Measurements from ENCODE around the gene CYP2R1.

The CYP2R1 gene

DNA sequence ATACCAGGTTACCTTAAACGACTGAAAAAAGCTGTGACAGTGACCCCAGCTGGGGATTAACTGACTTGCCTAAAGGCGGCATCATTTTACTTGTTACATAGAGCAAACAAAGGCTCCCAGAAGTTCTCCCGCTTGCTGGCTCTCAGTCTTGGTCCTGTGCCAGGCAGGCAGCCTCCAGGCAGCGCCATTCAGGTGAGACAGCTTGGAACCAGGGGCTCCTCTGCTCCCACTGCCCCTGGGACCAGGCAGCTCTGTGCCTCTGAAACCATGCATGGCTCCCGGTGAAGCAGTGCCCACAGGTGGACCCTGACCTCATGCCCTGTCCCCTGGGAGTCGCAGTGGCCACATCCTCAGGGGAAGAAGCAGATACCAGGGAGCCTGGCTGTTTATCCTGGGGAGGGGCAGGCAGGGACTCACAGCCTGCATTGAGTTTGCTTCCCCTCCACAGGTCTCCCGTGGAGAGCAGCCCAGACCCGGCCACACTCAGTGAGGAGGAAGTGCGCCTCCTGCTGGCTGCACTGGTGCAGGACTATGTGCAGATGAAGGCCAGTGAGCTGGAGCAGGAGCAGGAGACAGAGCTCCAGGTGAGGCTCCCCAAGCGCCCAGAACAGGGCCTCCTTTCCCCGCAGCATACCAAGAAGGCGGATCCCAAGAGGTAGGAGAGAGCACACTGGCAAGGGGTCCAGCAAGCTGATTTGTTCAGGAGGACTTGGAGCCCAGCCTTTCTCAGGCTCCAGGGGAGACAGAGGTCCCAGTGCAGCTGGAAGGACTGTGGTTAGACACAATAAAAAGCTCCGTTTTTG, 15.6 kb upstream of the CYP2R1 start:
- H3K36me3 ChIP-seq (ENCODE audit: control insufficient read depth, insufficient read depth, low read length): no peaks in the 10 kb centered on the region
- H3K9ac ChIP-seq (ENCODE audit: low read length): no peak overlapping the region
- no peak overlapping the region for H3K27ac ChIP-seq (ENCODE audit: low read depth, low read length)
- no peaks in the 10 kb centered on the region for H3K9me3 ChIP-seq (ENCODE audit: control insufficient read depth, insufficient read depth, low read depth, low read length)
- 0 out of 2 replicates have a peak overlapping the region, but pooled peaks have one; percentile 6 for H3K4me3 ChIP-seq (ENCODE audit: low read depth, low read length)
- H3K27me3 ChIP-seq (ENCODE audit: control insufficient read depth, insufficient read depth, low read length): no peaks in the 10 kb centered on the region
- H3K4me1 ChIP-seq (ENCODE audit: control insufficient read depth, insufficient read depth, low read length): peaks cover 3% of the 10 kb centered on the region

DNA sequence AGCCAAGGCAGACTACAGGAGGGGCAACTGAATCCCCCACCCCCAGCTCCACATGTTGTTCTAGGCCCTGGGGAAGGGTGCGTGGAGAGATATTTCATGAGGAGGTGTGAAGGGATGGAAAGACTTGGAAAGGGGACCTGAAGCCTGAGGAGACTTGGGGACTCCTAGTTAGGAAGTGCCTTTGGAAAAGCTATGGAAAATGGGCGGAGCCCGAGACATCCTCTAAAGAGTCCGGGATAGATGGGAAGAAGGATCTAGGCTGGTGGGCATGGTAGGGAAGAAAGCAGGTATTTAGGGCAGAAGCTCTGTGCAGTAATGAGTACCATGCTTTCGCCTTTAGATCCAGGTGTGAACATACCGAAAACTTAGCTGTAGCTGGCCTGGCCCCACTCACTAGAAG, 15.0 kb upstream of the CYP2R1 start:
- peaks cover 3% of the 10 kb centered on the region for H3K4me1 ChIP-seq (ENCODE audit: control insufficient read depth, insufficient read depth, low read length)
- H3K9ac ChIP-seq (ENCODE audit: low read length): no peak overlapping the region
- no peaks in the 10 kb centered on the region for H3K27me3 ChIP-seq (ENCODE audit: control insufficient read depth, insufficient read depth, low read length)
- no peak overlapping the region for H3K4me3 ChIP-seq (ENCODE audit: low read depth, low read length)
- no peaks in the 10 kb centered on the region for H3K36me3 ChIP-seq (ENCODE audit: control insufficient read depth, insufficient read depth, low read length)
- no peaks in the 10 kb centered on the region for H3K9me3 ChIP-seq (ENCODE audit: control insufficient read depth, insufficient read depth, low read depth, low read length)
- no peak overlapping the region for H3K27ac ChIP-seq (ENCODE audit: low read depth, low read length)

DNA sequence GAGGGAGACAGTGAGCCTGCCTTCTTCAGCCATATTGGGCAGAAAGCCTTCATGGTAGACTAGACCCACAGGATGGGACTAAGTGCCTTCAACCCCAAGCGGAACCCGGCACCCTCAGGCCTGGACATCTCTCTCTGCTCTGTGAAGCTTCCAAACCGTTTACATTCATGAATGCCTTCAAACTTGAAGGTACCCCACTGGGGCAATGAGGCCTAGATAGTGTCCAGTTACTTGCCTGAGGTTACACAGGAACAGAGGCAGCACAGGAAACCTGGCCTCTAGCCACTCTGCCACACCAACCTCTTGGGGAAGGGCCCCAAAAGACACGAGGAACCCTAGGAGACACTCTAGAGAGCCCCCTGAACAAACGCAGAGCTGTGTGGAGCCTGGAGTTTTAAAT, 14.5 kb upstream of the CYP2R1 start:
- H3K4me1 ChIP-seq (ENCODE audit: control insufficient read depth, insufficient read depth, low read length): peaks cover 3% of the 10 kb centered on the region
- no peak overlapping the region for H3K27ac ChIP-seq (ENCODE audit: low read depth, low read length)
- H3K27me3 ChIP-seq (ENCODE audit: control insufficient read depth, insufficient read depth, low read length): no peaks in the 10 kb centered on the region
- no peak overlapping the region for H3K9ac ChIP-seq (ENCODE audit: low read length)
- H3K36me3 ChIP-seq (ENCODE audit: control insufficient read depth, insufficient read depth, low read length): no peaks in the 10 kb centered on the region
- H3K4me3 ChIP-seq (ENCODE audit: low read depth, low read length): no peak overlapping the region
- no peaks in the 10 kb centered on the region for H3K9me3 ChIP-seq (ENCODE audit: control insufficient read depth, insufficient read depth, low read depth, low read length)

DNA sequence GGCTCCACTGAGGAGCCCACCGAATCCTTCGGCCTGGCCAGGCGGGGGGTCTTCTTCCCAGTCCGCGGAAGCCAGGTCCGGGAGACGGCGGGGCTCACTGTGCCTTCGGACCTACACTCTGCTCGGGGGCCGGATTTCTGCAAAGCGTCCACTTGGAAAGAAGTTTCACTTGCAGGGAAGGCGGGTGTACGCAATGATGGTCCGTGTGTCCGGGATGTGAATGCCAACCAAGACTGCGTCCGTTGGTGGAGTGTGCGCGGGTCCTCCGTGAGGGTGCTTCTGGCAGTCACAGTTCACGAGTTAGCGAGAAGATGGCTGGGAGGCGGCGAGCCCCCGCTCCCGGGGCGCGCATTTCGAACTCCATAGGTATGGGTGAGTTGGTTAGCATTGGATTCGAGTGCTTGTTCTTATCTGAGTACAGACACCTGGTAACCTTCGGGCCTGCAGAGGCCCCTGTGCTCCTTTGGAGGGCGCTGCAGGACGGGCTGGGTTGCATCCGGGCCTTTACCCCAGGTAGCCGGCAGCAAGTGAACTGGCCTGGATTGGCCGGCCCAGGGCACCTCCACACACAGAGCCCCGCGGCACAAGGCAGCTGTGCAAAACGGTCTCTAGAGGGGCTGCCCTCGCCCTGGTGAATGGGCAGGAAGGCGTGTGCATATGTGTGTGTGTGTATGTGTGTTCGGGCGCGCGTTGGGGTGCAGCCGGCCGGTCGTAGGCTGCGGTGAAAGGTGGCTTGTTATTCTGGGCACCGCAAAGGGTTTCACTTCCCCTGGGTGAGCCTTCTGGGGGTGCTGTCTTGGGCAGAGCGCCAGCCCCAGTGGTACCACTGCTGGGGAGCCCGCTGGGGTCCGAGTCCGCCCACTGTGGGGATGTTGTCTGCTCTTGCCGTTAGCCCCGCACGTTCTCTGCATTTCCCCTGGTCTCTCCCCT, 13.3 kb upstream of the CYP2R1 start:
- Histone ChIP-seq H3K4me1 (ENCODE audit: control insufficient read depth, insufficient read depth, low read length) (peaks cover 3% of the 10 kb centered on the region), H3K9me3 (ENCODE audit: control insufficient read depth, insufficient read depth, low read depth, low read length) (no peaks in the 10 kb centered on the region), H3K27me3 (ENCODE audit: control insufficient read depth, insufficient read depth, low read length) (no peaks in the 10 kb centered on the region), H3K27ac (ENCODE audit: low read depth, low read length) (no peak overlapping the region), H3K9ac (ENCODE audit: low read length) (no peak overlapping the region), H3K4me3 (ENCODE audit: low read depth, low read length) (peak overlapping the region; percentile 75), H3K36me3 (ENCODE audit: control insufficient read depth, insufficient read depth, low read length) (no peaks in the 10 kb centered on the region)

DNA sequence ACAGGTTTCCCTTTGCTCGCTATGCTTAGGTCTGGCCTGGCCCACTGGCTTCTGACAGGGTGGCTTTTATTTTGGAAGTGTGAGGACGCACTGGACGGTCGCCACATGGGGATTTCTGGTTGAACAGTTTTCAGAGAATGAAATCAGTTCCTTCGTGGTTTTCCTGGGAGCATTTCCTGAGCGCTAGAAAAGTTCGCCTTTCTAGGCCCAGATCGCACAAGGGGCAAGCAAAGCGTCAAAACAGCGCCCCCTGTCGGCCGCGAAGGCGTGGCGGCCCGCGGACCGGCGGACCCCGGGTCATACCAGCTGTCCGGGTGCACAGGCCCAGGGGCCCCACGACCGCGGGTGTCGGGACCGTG, 12.7 kb upstream of the CYP2R1 start:
- Histone ChIP-seq H3K4me3 (ENCODE audit: low read depth, low read length) (peak overlapping the region; percentile 75), H3K27me3 (ENCODE audit: control insufficient read depth, insufficient read depth, low read length) (no peaks in the 10 kb centered on the region), H3K36me3 (ENCODE audit: control insufficient read depth, insufficient read depth, low read length) (no peaks in the 10 kb centered on the region), H3K4me1 (ENCODE audit: control insufficient read depth, insufficient read depth, low read length) (peaks cover 3% of the 10 kb centered on the region), H3K27ac (ENCODE audit: low read depth, low read length) (no peak overlapping the region), H3K9ac (ENCODE audit: low read length) (no peak overlapping the region), H3K9me3 (ENCODE audit: control insufficient read depth, insufficient read depth, low read depth, low read length) (no peaks in the 10 kb centered on the region)

DNA sequence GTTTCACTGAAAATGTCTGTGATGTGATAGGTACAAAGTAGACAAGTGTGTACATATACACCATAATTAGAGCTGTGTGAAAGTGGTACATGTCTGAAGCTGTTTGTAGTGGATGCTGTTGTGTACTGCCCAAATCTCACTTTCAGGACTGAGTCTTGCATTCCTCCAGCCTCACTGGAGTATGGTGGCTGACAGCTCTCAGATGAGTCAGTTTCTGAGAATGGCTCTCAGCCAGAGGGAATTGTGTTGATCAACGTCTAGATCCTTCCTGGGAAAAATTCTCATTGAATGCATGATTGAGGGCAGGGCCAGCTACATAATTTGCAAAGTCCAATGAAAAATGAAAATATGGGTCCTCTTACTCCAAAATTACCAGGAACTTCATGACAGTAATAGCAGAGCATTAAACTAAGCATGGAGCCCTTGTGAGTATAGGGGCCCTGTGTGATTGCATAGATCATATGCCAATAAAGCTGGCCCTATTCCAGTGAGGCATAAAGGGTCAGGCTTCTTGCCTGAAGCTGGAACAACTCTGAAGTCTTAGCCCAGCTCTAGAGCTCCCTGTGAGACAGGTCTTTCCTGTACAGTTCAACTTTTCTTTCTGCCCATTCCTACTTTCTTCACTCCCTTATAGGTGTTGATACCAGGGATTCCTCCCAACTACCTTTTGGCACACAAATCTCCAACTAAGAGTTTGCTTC, 10.8 kb upstream of the CYP2R1 start:
- no peak overlapping the region for H3K4me3 ChIP-seq (ENCODE audit: low read depth, low read length)

DNA sequence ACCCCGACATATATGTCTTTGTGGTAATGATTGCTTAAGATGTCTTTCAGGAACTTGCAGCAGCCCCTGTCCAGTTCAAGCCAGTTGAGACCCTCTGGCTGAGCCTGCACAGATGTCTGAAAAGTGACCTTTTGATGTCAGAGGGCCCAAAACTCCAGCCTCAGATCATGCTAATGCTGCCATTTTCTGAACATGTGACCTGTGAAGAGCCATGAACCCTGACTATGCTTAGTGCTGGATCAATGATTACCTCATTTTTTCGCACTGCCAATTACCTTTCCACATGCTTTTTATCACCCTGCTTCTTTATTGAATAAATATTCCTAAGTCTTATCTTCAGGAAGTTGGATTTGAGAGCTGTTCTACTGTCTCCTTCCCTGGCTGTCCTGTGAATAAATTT, 6.9 kb upstream of the CYP2R1 start:
- Histone ChIP-seq H3K4me1 (ENCODE audit: control insufficient read depth, insufficient read depth, low read length) (no peaks in the 10 kb centered on the region), H3K4me3 (ENCODE audit: low read depth, low read length) (no peak overlapping the region)

More for the DNA sequence above, 10.8 kb upstream of the CYP2R1 start:
- H3K4me1 ChIP-seq (ENCODE audit: control insufficient read depth, insufficient read depth, low read length): peaks cover 3% of the 10 kb centered on the region
- H3K27me3 ChIP-seq (ENCODE audit: control insufficient read depth, insufficient read depth, low read length): no peaks in the 10 kb centered on the region
- no peak overlapping the region for H3K27ac ChIP-seq (ENCODE audit: low read depth, low read length)
- H3K9ac ChIP-seq (ENCODE audit: low read length): no peak overlapping the region
- H3K36me3 ChIP-seq (ENCODE audit: control insufficient read depth, insufficient read depth, low read length): no peaks in the 10 kb centered on the region
- H3K9me3 ChIP-seq (ENCODE audit: control insufficient read depth, insufficient read depth, low read depth, low read length): no peaks in the 10 kb centered on the region

DNA sequence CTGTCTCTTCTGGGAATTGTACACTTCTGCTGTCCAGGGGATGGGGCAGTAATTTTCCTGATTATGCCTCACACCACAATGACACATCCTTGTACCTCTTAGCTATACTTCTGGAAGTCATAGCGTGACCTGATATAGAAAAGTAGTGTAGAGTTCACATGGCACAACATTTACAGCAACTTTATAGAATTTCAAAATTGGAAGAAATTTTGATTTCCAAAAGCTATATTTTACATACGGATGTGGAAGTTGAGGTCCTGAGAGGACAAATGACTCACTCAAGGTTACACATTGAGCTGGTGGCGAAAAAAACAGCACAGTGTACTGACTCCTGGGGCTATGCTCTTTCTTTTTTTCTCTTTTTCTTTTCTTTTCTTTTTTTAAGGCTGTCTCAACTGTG, 6.3 kb upstream of the CYP2R1 start:
- H3K27me3 ChIP-seq (ENCODE audit: control insufficient read depth, insufficient read depth, low read length): no peaks in the 10 kb centered on the region
- no peak overlapping the region for H3K27ac ChIP-seq (ENCODE audit: low read depth, low read length)
- no peak overlapping the region for H3K4me3 ChIP-seq (ENCODE audit: low read depth, low read length)
- no peaks in the 10 kb centered on the region for H3K4me1 ChIP-seq (ENCODE audit: control insufficient read depth, insufficient read depth, low read length)
- no peak overlapping the region for H3K9ac ChIP-seq (ENCODE audit: low read length)
- no peaks in the 10 kb centered on the region for H3K36me3 ChIP-seq (ENCODE audit: control insufficient read depth, insufficient read depth, low read length)
- no peaks in the 10 kb centered on the region; the same call in 1 of the 2 replicates for H3K9me3 ChIP-seq (ENCODE audit: control insufficient read depth, insufficient read depth, low read depth, low read length)

More for the DNA sequence above, 6.9 kb upstream of the CYP2R1 start:
- Histone ChIP-seq H3K27me3 (ENCODE audit: control insufficient read depth, insufficient read depth, low read length) (no peaks in the 10 kb centered on the region), H3K27ac (ENCODE audit: low read depth, low read length) (no peak overlapping the region), H3K9me3 (ENCODE audit: control insufficient read depth, insufficient read depth, low read depth, low read length) (no peaks in the 10 kb centered on the region), H3K36me3 (ENCODE audit: control insufficient read depth, insufficient read depth, low read length) (no peaks in the 10 kb centered on the region), H3K9ac (ENCODE audit: low read length) (no peak overlapping the region)

DNA sequence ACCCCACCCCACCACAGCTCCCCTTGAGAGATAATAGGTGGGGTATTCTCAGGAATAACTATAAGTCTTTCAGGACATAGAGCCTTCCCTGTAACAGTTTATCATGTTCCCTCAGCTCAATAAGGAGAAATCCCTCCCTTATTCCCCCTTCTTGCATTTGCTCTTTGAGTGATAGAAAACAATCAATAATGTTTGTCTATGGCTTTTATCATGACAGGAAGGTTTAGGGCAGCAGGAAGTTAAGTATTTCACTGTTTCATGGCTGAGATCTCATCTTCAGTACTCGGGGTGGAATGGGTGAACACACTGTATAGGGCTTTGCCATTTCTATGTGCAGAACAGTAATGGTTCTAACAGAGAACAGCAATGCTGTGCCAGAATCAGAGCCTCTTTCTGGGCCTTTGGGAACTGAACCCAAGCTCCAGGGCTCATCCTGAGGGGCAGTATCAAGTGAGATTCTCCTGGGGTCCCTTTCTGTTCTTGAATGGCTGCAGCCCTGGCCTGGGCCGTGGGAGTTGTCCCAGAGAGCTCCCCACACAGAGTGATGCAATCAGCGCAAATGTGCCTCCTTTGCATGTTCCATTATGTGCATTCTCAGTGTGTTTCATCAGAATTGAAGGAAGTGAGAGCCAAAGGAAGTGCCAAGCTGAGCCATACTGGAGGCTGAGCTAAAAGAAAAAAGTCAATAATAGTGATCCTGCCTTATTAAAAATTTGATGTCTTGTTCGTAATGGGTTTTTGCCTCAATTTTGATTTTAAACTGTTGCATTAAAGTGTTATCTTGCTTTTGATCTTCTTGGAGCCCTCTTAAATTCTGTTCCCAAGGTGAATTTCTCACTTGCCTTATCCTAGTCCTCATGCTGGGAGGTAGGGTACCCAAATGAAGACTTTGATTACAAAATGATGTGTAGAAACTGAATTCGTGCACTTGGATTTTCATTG, 2.9 kb upstream of the CYP2R1 start:
- H3K9me3 ChIP-seq (ENCODE audit: control insufficient read depth, insufficient read depth, low read depth, low read length): no peaks in the 10 kb centered on the region; the same call in 1 of the 2 replicates
- no peak overlapping the region for H3K9ac ChIP-seq (ENCODE audit: low read length)
- no peaks in the 10 kb centered on the region for H3K36me3 ChIP-seq (ENCODE audit: control insufficient read depth, insufficient read depth, low read length)
- H3K27ac ChIP-seq (ENCODE audit: low read depth, low read length): no peak overlapping the region
- H3K4me1 ChIP-seq (ENCODE audit: control insufficient read depth, insufficient read depth, low read length): no peaks in the 10 kb centered on the region; the same call in 1 of the 2 replicates
- H3K4me3 ChIP-seq (ENCODE audit: low read depth, low read length): no peak overlapping the region
- no peaks in the 10 kb centered on the region; the same call in 1 of the 2 replicates for H3K27me3 ChIP-seq (ENCODE audit: control insufficient read depth, insufficient read depth, low read length)

DNA sequence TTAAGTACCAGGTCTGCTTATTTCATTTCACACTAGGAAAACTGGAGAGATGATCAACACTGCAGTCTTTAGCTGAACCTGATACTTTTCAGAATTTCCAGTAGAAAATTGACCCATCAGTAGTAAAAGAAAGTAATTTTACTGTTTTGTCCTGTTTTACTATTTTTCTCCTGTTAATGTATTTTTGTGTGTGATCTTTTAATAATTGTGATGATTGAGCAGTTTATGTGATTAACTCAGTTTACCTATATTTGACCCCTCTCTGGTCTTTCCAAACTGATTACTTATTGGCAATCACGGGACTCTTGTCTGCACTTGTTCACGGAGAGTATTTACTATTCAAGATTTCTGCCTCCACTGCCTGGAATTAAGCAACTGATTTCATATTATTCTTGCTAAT, 546 bp upstream of the CYP2R1 start:
- Histone ChIP-seq H3K9ac (ENCODE audit: low read length) (no peak overlapping the region), H3K9me3 (ENCODE audit: control insufficient read depth, insufficient read depth, low read depth, low read length) (no peaks in the 10 kb centered on the region; the same call in 1 of the 2 replicates), H3K36me3 (ENCODE audit: control insufficient read depth, insufficient read depth, low read length) (no peaks in the 10 kb centered on the region), H3K27ac (ENCODE audit: low read depth, low read length) (no peak overlapping the region), H3K27me3 (ENCODE audit: control insufficient read depth, insufficient read depth, low read length) (no peaks in the 10 kb centered on the region; the same call in 1 of the 2 replicates), H3K4me1 (ENCODE audit: control insufficient read depth, insufficient read depth, low read length) (no peaks in the 10 kb centered on the region; the same call in 1 of the 2 replicates), H3K4me3 (ENCODE audit: low read depth, low read length) (peak overlapping the region; percentile 62)
